Adrenal gland (tissue), 5 donors: ENCODE data around the gene ATP8B3.

Experiments used
- POLR2A ChIP-seq, 2 donors: fragments of 450-650 bp; IDR thresholded peaks; one replicate each; pipeline ENCODE4 v1.6.1; 2017; ENCODE audit warnings: antibody characterized with exemption in 2 of 2, mild to moderate bottlenecking in 2 of 2, moderate library complexity in 1 of 2
- TF ChIP-seq, protein P1 (sequence below), 6 experiments: fragments of 450-650 bp in 4 of 6; fragments of 200-600 bp in 2 of 6; sonication (generic) in 1 of 6; IDR thresholded peaks; 1 replicate in 5 of 6; 2 replicates in 1 of 6; pipeline versions ENCODE4 v1.5.1 to v1.8.0; 2016 to 2021; ENCODE audit warnings: antibody characterized with exemption in 6 of 6, mild to moderate bottlenecking in 2 of 6, moderate library complexity in 1 of 6
- donor health status: DM: no; HTN: no; CAD: no.

DNA sequence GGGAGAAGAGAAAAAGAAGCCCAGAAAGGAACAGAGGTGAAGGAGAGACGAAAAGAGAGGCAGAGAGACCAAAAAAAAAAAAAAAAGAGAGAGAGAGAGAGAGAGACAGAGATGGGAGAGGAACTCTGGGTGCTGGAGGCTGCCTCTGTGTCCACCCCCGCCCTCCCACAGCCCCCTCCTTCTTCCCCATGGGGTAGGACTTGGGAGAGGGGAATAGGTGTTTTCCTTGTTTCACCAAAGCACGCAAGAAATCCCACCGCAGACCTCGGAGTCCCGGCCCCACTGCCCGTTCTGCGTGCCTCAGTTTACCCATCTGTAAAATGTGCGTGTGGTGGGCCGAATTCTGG lies 53.9 kb downstream of the ATP8B3 start:
- no peak for TF ChIP-seq POLR2A (IDR thresholded peaks at IDR 0.05)
- TF ChIP-seq, protein P1, sequence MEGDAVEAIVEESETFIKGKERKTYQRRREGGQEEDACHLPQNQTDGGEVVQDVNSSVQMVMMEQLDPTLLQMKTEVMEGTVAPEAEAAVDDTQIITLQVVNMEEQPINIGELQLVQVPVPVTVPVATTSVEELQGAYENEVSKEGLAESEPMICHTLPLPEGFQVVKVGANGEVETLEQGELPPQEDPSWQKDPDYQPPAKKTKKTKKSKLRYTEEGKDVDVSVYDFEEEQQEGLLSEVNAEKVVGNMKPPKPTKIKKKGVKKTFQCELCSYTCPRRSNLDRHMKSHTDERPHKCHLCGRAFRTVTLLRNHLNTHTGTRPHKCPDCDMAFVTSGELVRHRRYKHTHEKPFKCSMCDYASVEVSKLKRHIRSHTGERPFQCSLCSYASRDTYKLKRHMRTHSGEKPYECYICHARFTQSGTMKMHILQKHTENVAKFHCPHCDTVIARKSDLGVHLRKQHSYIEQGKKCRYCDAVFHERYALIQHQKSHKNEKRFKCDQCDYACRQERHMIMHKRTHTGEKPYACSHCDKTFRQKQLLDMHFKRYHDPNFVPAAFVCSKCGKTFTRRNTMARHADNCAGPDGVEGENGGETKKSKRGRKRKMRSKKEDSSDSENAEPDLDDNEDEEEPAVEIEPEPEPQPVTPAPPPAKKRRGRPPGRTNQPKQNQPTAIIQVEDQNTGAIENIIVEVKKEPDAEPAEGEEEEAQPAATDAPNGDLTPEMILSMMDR (IDR thresholded peaks at IDR 0.05), result no peak
